Activated effector memory CD4-positive, alpha-beta T cell treated with anti-CD3 and anti-CD28 coated beads, Interleukin-2, amount 50 U/mL, for 16 hours (primary cell): Measurements from ENCODE around the gene SSU72.
"Not testable (repeated sequence)": the region's sequence is repeated elsewhere in the genome, so short reads cannot be mapped to it uniquely, and the experiment has no call there.

ENCODE experiments used
- DNase-seq: peaks from one replicate; pipeline ENCODE4 v3.0.0-alpha.2; 2020

The SSU72 gene

GRCh38 chr1:1556961-1557360, 17.7 kb downstream of the SSU72 start:
- not testable (repeated sequence) for DNase-seq

- DNase-seq, result no peak
Measured at GRCh38 chr1:1556505-1556904, 18.2 kb downstream of the SSU72 start.

GRCh38 chr1:1554926-1555915, 19.4 kb downstream of the SSU72 start:
- no peak for DNase-seq

GRCh38 chr1:1554550-1554925, 20.1 kb downstream of the SSU72 start:
- DNase-seq, result no peak

- no peak for DNase-seq
Measured at GRCh38 chr1:1553821-1554494, 20.7 kb downstream of the SSU72 start.

GRCh38 chr1:1552263-1552639, 22.4 kb downstream of the SSU72 start:
- DNase-seq, result no peak

GRCh38 chr1:1551524-1552262, 23.0 kb downstream of the SSU72 start:
- no peak for DNase-seq

GRCh38 chr1:1550591-1551432, 23.9 kb downstream of the SSU72 start:
- DNase-seq, result no peak

GRCh38 chr1:1550087-1550486, 24.6 kb downstream of the SSU72 start:
- DNase-seq, result no peak

- DNase-seq, result no peak
Measured at GRCh38 chr1:1548591-1548990, 26.1 kb downstream of the SSU72 start.

- no peak for DNase-seq
Measured at GRCh38 chr1:1547476-1547875, 27.2 kb downstream of the SSU72 start.

- no peak for DNase-seq
Measured at GRCh38 chr1:1547011-1547410, 27.7 kb downstream of the SSU72 start.

GRCh38 chr1:1545946-1546737, 28.5 kb downstream of the SSU72 start:
- DNase-seq, result no peak

- DNase-seq, result no peak
Measured at GRCh38 chr1:1544544-1544943, 30.1 kb downstream of the SSU72 start.

GRCh38 chr1:1543706-1544099, 31.0 kb downstream of the SSU72 start:
- DNase-seq, result no peak

GRCh38 chr1:1542766-1543705, 31.6 kb downstream of the SSU72 start:
- DNase-seq, result no peak

GRCh38 chr1:1541956-1542765, 32.5 kb downstream of the SSU72 start:
- no peak for DNase-seq

- no peak for DNase-seq
Measured at GRCh38 chr1:1540818-1541628, 33.6 kb downstream of the SSU72 start.
